Fibroblast of skin of right biceps (primary cell): Measurements from ENCODE around the gene MICAL1.
"Not testable (repeated sequence)": the region's sequence is repeated elsewhere in the genome, so short reads cannot be mapped to it uniquely, and the experiment has no call there.

ENCODE experiments used
- DNase-seq: peaks from one replicate; pipeline ENCODE4 v3.0.0-alpha.2; 2013

Gene MICAL1

GRCh38 chr6:109477725-109478124, 22.2 kb upstream of the MICAL1 start:
- no peak for DNase-seq

GRCh38 chr6:109477184-109477583, 21.6 kb upstream of the MICAL1 start:
- no peak for DNase-seq

- DNase-seq: no peak
Measured at GRCh38 chr6:109475625-109476024, 20.1 kb upstream of the MICAL1 start.

GRCh38 chr6:109474995-109475394, 19.4 kb upstream of the MICAL1 start:
- DNase-seq: no peak

GRCh38 chr6:109473120-109473519, 17.5 kb upstream of the MICAL1 start:
- DNase-seq: no peak

- DNase-seq: no peak
Measured at GRCh38 chr6:109472132-109472995, 16.8 kb upstream of the MICAL1 start.

- no peak for DNase-seq
Measured at GRCh38 chr6:109471105-109471810, 15.7 kb upstream of the MICAL1 start.

- DNase-seq: no peak
Measured at GRCh38 chr6:109469591-109470189, 14.1 kb upstream of the MICAL1 start.

GRCh38 chr6:109467696-109468095, 12.1 kb upstream of the MICAL1 start:
- DNase-seq: no peak

- no peak for DNase-seq
Measured at GRCh38 chr6:109466212-109466923, 10.8 kb upstream of the MICAL1 start.

GRCh38 chr6:109465772-109466171, 10.2 kb upstream of the MICAL1 start:
- DNase-seq: no peak

- no peak for DNase-seq
Measured at GRCh38 chr6:109461733-109462526, 6.4 kb upstream of the MICAL1 start.

- DNase-seq: not testable (repeated sequence)
Measured at GRCh38 chr6:109461205-109461604, 5.6 kb upstream of the MICAL1 start.

- no peak for DNase-seq
Measured at GRCh38 chr6:109460161-109460829, 4.7 kb upstream of the MICAL1 start.

GRCh38 chr6:109458774-109459531, 3.4 kb upstream of the MICAL1 start:
- DNase-seq: no peak

GRCh38 chr6:109457562-109457996, 2.0 kb upstream of the MICAL1 start:
- DNase-seq: peak; percentile 21

GRCh38 chr6:109456710-109457561, 1.4 kb upstream of the MICAL1 start:
- peak; percentile 21 for DNase-seq

GRCh38 chr6:109456111-109456583, 575 bp upstream of the MICAL1 start:
- no peak for DNase-seq
